NCI-H1105 treated with DMSO at 0.1 percent for 48 hours (cell line): ENCODE data around the gene CD53.

Experiments used
- DNase-seq: peaks from one replicate; lab custom pipeline; 2025; lab: John Stamatoyannopoulos, UW

The CD53 gene

GRCh38 chr1:110876748-110877341 lies 3.9 kb downstream of the CD53 start:
- no peak for DNase-seq

GRCh38 chr1:110877364-110877763 lies 4.4 kb downstream of the CD53 start:
- DNase-seq = no peak

- DNase-seq = no peak
Observed at GRCh38 chr1:110877776-110878175, 4.8 kb downstream of the CD53 start.

GRCh38 chr1:110878591-110878990 lies 5.6 kb downstream of the CD53 start:
- DNase-seq = no peak

GRCh38 chr1:110878993-110879392 lies 6.0 kb downstream of the CD53 start:
- DNase-seq = no peak

- DNase-seq = no peak
Observed at GRCh38 chr1:110879758-110880606, 7.0 kb downstream of the CD53 start.

- DNase-seq = no peak
Observed at GRCh38 chr1:110880708-110881374, 7.9 kb downstream of the CD53 start.

- DNase-seq = no peak
Observed at GRCh38 chr1:110888049-110888448, 15.1 kb downstream of the CD53 start.

- DNase-seq = no peak
Observed at GRCh38 chr1:110888641-110889040, 15.7 kb downstream of the CD53 start.

GRCh38 chr1:110890474-110891196 lies 17.7 kb downstream of the CD53 start:
- no peak for DNase-seq

- DNase-seq = no peak
Observed at GRCh38 chr1:110893908-110894490, 21.1 kb downstream of the CD53 start.

GRCh38 chr1:110896090-110896489 lies 23.1 kb downstream of the CD53 start:
- DNase-seq = no peak

- no peak for DNase-seq
Observed at GRCh38 chr1:110897681-110898080, 24.7 kb downstream of the CD53 start.

GRCh38 chr1:110898734-110899457 lies 25.9 kb downstream of the CD53 start:
- no peak for DNase-seq

GRCh38 chr1:110899458-110899843 lies 26.5 kb downstream of the CD53 start:
- DNase-seq = no peak

- no peak for DNase-seq
Observed at GRCh38 chr1:110902820-110903463, 30.0 kb downstream of the CD53 start.

- no peak for DNase-seq
Observed at GRCh38 chr1:110903853-110904500, 31.0 kb downstream of the CD53 start.

GRCh38 chr1:110912784-110913183 lies 39.8 kb downstream of the CD53 start:
- DNase-seq = no peak

- no peak for DNase-seq
Observed at GRCh38 chr1:110914676-110915075, 41.7 kb downstream of the CD53 start.

GRCh38 chr1:110915804-110916203 lies 42.9 kb downstream of the CD53 start:
- DNase-seq = no peak
